HEK293 (cell line): ENCODE measurements around the gene MORF4L2.

Source experiments
- CTCF ChIA-PET: fragments of 350-600 bp; formaldehyde crosslinking; extraction: SDS; loops from one replicate; lab custom pipeline; 2021; ENCODE audit warnings: antibody characterized with exemption; lab: Yijun Ruan, JAX
- POLR2A ChIA-PET: fragments of 300-600 bp; formaldehyde crosslinking; extraction: SDS; loops from one replicate; lab custom pipeline; 2020; ENCODE audit warnings: antibody characterized with exemption, inconsistent platforms; lab: Yijun Ruan, JAX
- H3K27ac ChIP-seq: fragments of 200-500 bp; sonication (Bioruptor generic); 2 replicates; pipeline ENCODE4 v1.5.1; 2014; ENCODE audit warnings: low read depth, low read length, control low read depth, inconsistent platforms; ENCODE audit errors: extremely low read depth
- H3K36me3 ChIP-seq, 2 experiments: fragments of 200-500 bp in 1 of 2; sonication (Bioruptor generic) in 1 of 2; 1 replicate in 1 of 2; 2 replicates in 1 of 2; pipeline ENCODE4 v1.5.1; 2014 to 2017; ENCODE audit warnings: inconsistent platforms in 2 of 2, low read length in 2 of 2; ENCODE audit not compliant: control insufficient read depth in 2 of 2, insufficient read depth in 1 of 2
- H3K4me1 ChIP-seq: fragments of 200-500 bp; sonication (Bioruptor generic); 2 replicates; pipeline ENCODE4 v1.5.1; 2014; ENCODE audit warnings: mild to moderate bottlenecking, low read length, inconsistent platforms; ENCODE audit not compliant: control insufficient read depth, insufficient read depth
- H3K4me3 ChIP-seq: 2 replicates; pipeline ENCODE4 v1.5.1; 2011; ENCODE audit warnings: low read depth, mild to moderate bottlenecking, control low read depth, low read length, moderate library complexity
- H3K9me3 ChIP-seq: fragments of 200-500 bp; sonication (Bioruptor generic); 2 replicates; pipeline ENCODE4 v1.5.1; 2014; ENCODE audit warnings: low read depth, low read length, inconsistent platforms; ENCODE audit not compliant: control insufficient read depth, insufficient read depth
- KLF1 ChIP-seq: fragments of 450-650 bp; formaldehyde crosslinking; IDR thresholded peaks from 2 replicates; pipeline ENCODE4 v1.5.1; 2016; ENCODE audit warnings: missing biosample characterization, missing genetic modification characterization
- MEIS1 ChIP-seq: sonication (generic); formaldehyde crosslinking; IDR thresholded peaks from 2 replicates; pipeline ENCODE4 v1.8.1; 2022; ENCODE audit warnings: missing genetic modification reagents, mild to moderate bottlenecking, borderline replicate concordance
- SCRT1 ChIP-seq: fragments of 450-650 bp; formaldehyde crosslinking; IDR thresholded peaks from 2 replicates; pipeline ENCODE4 v1.5.1; 2016; ENCODE audit warnings: missing biosample characterization, missing genetic modification characterization, borderline replicate concordance
- WT1 ChIP-seq: fragments of 450-650 bp; formaldehyde crosslinking; IDR thresholded peaks from 2 replicates; pipeline ENCODE4 v1.5.1; 2016; ENCODE audit warnings: missing biosample characterization, missing genetic modification characterization
- ZFP37 ChIP-seq: fragments of 450-650 bp; formaldehyde crosslinking; IDR thresholded peaks from 2 replicates; pipeline ENCODE4 v1.5.1; 2016; ENCODE audit warnings: missing biosample characterization, missing genetic modification characterization
- ZNF140 ChIP-seq: fragments of 450-650 bp; formaldehyde crosslinking; IDR thresholded peaks from 2 replicates; pipeline ENCODE4 v1.5.1; 2016; ENCODE audit warnings: missing biosample characterization, missing genetic modification characterization
- ZNF155 ChIP-seq: fragments of 450-650 bp; formaldehyde crosslinking; IDR thresholded peaks from 2 replicates; pipeline ENCODE4 v1.5.1; 2016; ENCODE audit warnings: missing biosample characterization, missing genetic modification characterization
- ZNF221 ChIP-seq: fragments of 450-650 bp; formaldehyde crosslinking; IDR thresholded peaks from 2 replicates; pipeline ENCODE4 v1.5.1; 2017; ENCODE audit warnings: missing biosample characterization, missing genetic modification characterization, borderline replicate concordance
- ZNF24 ChIP-seq: fragments of 450-650 bp; formaldehyde crosslinking; IDR thresholded peaks from 2 replicates; pipeline ENCODE4 v1.5.1; 2016; ENCODE audit warnings: missing biosample characterization, missing genetic modification characterization
- ZNF292 ChIP-seq: fragments of 450-650 bp; formaldehyde crosslinking; IDR thresholded peaks from 2 replicates; pipeline ENCODE4 v1.5.1; 2016; ENCODE audit warnings: low read depth, missing biosample characterization, missing genetic modification characterization, borderline replicate concordance
- ZNF398 ChIP-seq: fragments of 450-650 bp; formaldehyde crosslinking; IDR thresholded peaks from 2 replicates; pipeline ENCODE4 v1.5.1; 2017; ENCODE audit warnings: missing biosample characterization, missing genetic modification characterization
- ZNF426 ChIP-seq: fragments of 450-650 bp; formaldehyde crosslinking; IDR thresholded peaks from 2 replicates; pipeline ENCODE4 v1.5.1; 2017; ENCODE audit warnings: missing biosample characterization, missing genetic modification characterization, mild to moderate bottlenecking, inconsistent platforms, moderate library complexity
- ZNF473 ChIP-seq: fragments of 450-650 bp; formaldehyde crosslinking; IDR thresholded peaks from 2 replicates; pipeline ENCODE4 v1.5.1; 2017; ENCODE audit warnings: missing biosample characterization, missing genetic modification characterization
- ZNF544 ChIP-seq: fragments of 450-650 bp; formaldehyde crosslinking; IDR thresholded peaks from 2 replicates; pipeline ENCODE4 v1.5.0; 2017; ENCODE audit warnings: missing biosample characterization, missing genetic modification characterization
- ZNF549 ChIP-seq: fragments of 450-650 bp; IDR thresholded peaks from 2 replicates; pipeline ENCODE4 v1.5.1; 2018; ENCODE audit warnings: missing biosample characterization, missing genetic modification characterization, mild to moderate bottlenecking, inconsistent platforms, moderate library complexity
- ZNF596 ChIP-seq: fragments of 450-650 bp; IDR thresholded peaks from 2 replicates; pipeline ENCODE4 v1.5.0; 2018; ENCODE audit warnings: missing biosample characterization, mild to moderate bottlenecking, missing genetic modification characterization, moderate library complexity
- ZNF600 ChIP-seq: fragments of 450-650 bp; formaldehyde crosslinking; IDR thresholded peaks from 2 replicates; pipeline ENCODE4 v1.5.1; 2016; ENCODE audit warnings: missing biosample characterization, missing genetic modification characterization
- ZNF621 ChIP-seq: fragments of 450-650 bp; formaldehyde crosslinking; IDR thresholded peaks from 2 replicates; pipeline ENCODE4 v1.5.1; 2017; ENCODE audit warnings: missing biosample characterization, missing genetic modification characterization
- ZNF677 ChIP-seq: fragments of 450-650 bp; IDR thresholded peaks from 2 replicates; pipeline ENCODE4 v1.5.0; 2018; ENCODE audit warnings: missing biosample characterization, mild to moderate bottlenecking, missing genetic modification characterization, moderate library complexity
- ZSCAN4 ChIP-seq: fragments of 450-650 bp; formaldehyde crosslinking; IDR thresholded peaks from 2 replicates; pipeline ENCODE4 v1.5.1; 2017; ENCODE audit warnings: missing biosample characterization, missing genetic modification characterization

MORF4L2 gene

GRCh38 chrX:103678199-103678993, 8.1 kb downstream of the MORF4L2 start:
- no peaks in the 10 kb centered on the region for H3K9me3 ChIP-seq
- TF ChIP-seq ZNF596 (tag by site-specific recombination) (no peak), ZNF426 (tag by site-specific recombination) (no peak), SCRT1 (tag by site-specific recombination) (no peak), ZSCAN4 (tag by site-specific recombination) (no peak), ZFP37 (tag by site-specific recombination) (no peak), ZNF140 (no peak), ZNF473 (tag by site-specific recombination) (no peak), ZNF24 (tag by site-specific recombination) (no peak), WT1 (tag by site-specific recombination) (no peak), ZNF155 (tag by site-specific recombination) (no peak), ZNF677 (tag by site-specific recombination) (no peak), ZNF544 (tag by site-specific recombination) (no peak), MEIS1 (CRISPR knock-in tag) (no peak), ZNF292 (tag by site-specific recombination) (no peak), ZNF549 (tag by site-specific recombination) (no peak), ZNF221 (tag by site-specific recombination) (no peak)
- no peaks in the 10 kb centered on the region for H3K4me1 ChIP-seq
- POLR2A ChIA-PET: no interaction called here
- H3K27ac ChIP-seq: no peak overlapping the region
- CTCF ChIA-PET: no interaction called here
- H3K36me3 ChIP-seq: peaks cover 38 to 79% of the 10 kb centered on the region in 2 experiments
- no peak overlapping the region for H3K4me3 ChIP-seq

- Histone ChIP-seq H3K4me1 (no peaks in the 10 kb centered on the region), H3K4me3 (no peak overlapping the region), H3K9me3 (no peaks in the 10 kb centered on the region), H3K36me3 (peaks cover 13 to 45% of the 10 kb centered on the region in 2 experiments), H3K27ac (no peak overlapping the region)
- TF ChIP-seq ZNF600 (tag by site-specific recombination) (peak; percentile 23; the same call in 1 of the 2 replicates), ZNF621 (tag by site-specific recombination) (no peak), KLF1 (tag by site-specific recombination) (0 out of 2 replicates have a peak, but pooled peaks have one; percentile 30), ZNF398 (tag by site-specific recombination) (no peak)
- ChIA-PET CTCF (interaction anchor here (0.6 kb wide), 1 partner anchor 39 kb away, joined by 6 read pairs; no protein-coding TSS in a partner anchor), POLR2A (no interaction called here)
Observed at GRCh38 chrX:103674531-103675454, 11.7 kb downstream of the MORF4L2 start.
